PC-3 (cell line): ENCODE measurements around the gene CDC42EP2.

Source experiments
- CTCF ChIP-seq: fragments of 300-600 bp; sonication (generic); conservative IDR thresholded peaks from 2 replicates; pipeline ENCODE4 v1.5.1; 2017; ENCODE audit warnings: antibody characterized with exemption, low read depth, mild to moderate bottlenecking, low read length
- EZH2 ChIP-seq: fragments of 300-600 bp; sonication (generic); IDR thresholded peaks from one replicate; pipeline ENCODE4 v1.6.1; 2017; ENCODE audit warnings: antibody characterized with exemption, mild to moderate bottlenecking, low read length; ENCODE audit not compliant: unreplicated experiment
- EZH2phosphoT487 ChIP-seq: fragments of 300-600 bp; sonication (generic); IDR thresholded peaks from 2 replicates; pipeline ENCODE4 v1.6.1; 2018; ENCODE audit warnings: mild to moderate bottlenecking, antibody characterized with exemption, low read length, borderline replicate concordance

- TF ChIP-seq EZH2 (no peak), CTCF (no peak), EZH2phosphoT487 (no peak)
Observed at GRCh38 chr11:65287601-65288000, 27.1 kb upstream of the CDC42EP2 start.
